IMR-90 (cell line): Measurements from ENCODE around the gene USP20. TPM values are rescaled to one million over a fixed set of nuclear protein-coding genes. Genes with fewer than 3 reads are reported as not detected.

Experiments used
- CTCF ChIP-seq: conservative IDR thresholded peaks from 2 replicates; pipeline ENCODE4 v1.5.1; 2012; ENCODE audit warnings: mild to moderate bottlenecking, low read depth, low read length, improper control_type of control experiment
- polyA plus RNA-seq, 3 experiments: library from polyadenylated mRNA; depleted of rRNA; stranded (reverse); fragments of >200 nt; gene quantifications; 2 replicates each; pipeline ENCODE4 v1.2.3, GENCODE V29; 2012; ENCODE audit warnings: low replicate concordance in 1 of 3
- total RNA-seq: library from RNA; depleted of rRNA; stranded (reverse); fragments of >200 nt; gene quantifications from 2 replicates; pipeline ENCODE4 v1.2.3, GENCODE V29; 2012

USP20 gene
- total and polyA plus RNA-seq, 2 of the 4 experiments (the other 2 are of a cell fraction): 3.8 to 21.6 TPM

GRCh38 chr9:129888293-129889121, 53.2 kb downstream of the USP20 start (continued):
- no peak for TF ChIP-seq CTCF
